ENCODE data around the gene MRPL44. TPM values are rescaled to one million over a fixed set of nuclear protein-coding genes. Genes with fewer than 3 reads are reported as not detected.
"Not testable (repeated sequence)": the region's sequence is repeated elsewhere in the genome, so short reads cannot be mapped to it uniquely, and the experiment has no call there.

Gene MRPL44
- total RNA-seq, 2 donors from 2014 or later = 28.6 to 35.5 TPM

DNA sequence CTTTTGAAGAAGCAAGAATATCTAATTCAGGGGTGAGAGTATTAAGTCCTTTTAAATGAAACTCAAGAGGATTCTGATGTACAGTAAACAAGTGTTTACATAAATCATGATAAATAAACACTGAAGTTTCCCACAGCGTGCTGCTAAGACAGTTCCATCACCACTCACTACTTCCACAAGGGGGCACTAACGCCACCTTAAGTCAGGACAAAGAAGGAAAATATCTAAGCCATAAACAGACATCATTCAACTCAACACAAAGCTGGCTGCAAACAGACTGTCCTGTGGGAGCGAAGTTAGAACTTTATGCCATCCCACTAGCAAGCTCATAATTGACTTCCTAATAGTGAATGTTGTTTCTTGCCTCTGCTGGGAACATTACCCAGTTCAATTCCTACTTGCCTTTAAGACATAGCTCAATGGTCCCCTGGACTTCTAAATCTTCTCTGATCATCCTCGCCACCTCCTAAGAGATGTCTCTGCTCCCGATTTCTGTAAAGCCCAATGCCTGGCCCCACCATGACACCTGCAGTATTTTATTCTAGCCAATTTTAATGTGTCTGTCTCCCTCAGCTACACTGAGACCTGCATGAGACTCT is 36.5 kb downstream of the MRPL44 start:
- intact Hi-C loops (cut with DNase I, micrococcal nuclease) = loop anchor here (5.0 to 10.0 kb wide), 2 partner anchors 289 to 291 kb away; no protein-coding TSS in a partner anchor
- peak; percentile 87 for ATAC-seq
- peak; percentile 50 to 78 for DNase-seq

DNA sequence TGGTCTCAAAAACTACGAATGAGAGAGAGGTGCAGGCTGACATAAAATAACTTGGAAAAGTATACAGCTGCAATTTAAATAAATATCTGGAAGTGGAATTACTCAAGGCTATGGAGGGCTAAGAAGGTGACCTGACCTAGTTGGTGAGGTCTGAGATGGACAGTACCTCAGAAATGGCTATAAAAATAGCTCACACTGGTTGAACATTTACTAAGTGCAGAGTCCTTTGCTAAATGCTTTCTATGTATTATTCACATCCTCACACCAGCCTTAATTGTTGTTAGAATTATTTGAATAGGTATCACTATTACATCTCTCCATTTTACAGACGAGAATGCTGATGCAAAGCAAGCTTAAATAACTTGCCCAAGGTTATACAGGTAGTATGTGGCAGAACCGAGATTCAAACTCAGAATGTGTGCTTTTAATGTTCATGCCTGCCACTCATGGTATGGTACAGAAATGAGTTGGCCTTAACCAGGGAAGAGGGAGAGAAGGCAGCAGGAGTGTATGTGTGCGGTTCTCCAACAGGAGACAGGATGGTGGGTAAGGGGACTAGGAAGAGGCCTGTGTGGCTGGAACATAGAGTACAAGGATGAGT is 37.4 kb downstream of the MRPL44 start:
- ATAC-seq (peak; percentile 63), DNase-seq (no peak)
- intact Hi-C loops (cut with DNase I, micrococcal nuclease) = loop anchor here (5.0 to 10.0 kb wide), 2 partner anchors 288 to 290 kb away; no protein-coding TSS in a partner anchor

DNA sequence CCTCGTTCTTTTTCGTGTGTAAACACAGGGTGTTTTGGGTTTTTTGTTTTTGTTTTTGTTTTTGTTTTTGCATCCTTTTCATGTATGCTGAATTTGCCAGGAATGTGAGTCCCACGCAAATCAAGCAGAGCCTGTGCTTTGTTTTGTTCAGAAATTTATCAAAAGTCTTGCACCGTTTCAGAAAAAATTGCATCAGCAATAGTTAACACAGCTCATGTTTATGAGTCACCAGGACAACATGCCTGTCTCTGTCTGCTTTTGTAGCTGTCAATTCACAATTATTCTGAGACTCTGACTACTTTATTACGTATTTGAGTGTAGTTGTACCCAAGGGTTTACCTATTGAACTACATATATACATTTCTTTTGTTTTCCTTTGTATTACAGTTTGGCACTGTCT is 38.3 kb downstream of the MRPL44 start:
- intact Hi-C loops (cut with DNase I, micrococcal nuclease) = loop anchor here in 1 of 2 donors (10.0 kb wide), 1 partner anchor 289 kb away; no protein-coding TSS in a partner anchor
- no peak for DNase-seq
- no peak for ATAC-seq

DNA sequence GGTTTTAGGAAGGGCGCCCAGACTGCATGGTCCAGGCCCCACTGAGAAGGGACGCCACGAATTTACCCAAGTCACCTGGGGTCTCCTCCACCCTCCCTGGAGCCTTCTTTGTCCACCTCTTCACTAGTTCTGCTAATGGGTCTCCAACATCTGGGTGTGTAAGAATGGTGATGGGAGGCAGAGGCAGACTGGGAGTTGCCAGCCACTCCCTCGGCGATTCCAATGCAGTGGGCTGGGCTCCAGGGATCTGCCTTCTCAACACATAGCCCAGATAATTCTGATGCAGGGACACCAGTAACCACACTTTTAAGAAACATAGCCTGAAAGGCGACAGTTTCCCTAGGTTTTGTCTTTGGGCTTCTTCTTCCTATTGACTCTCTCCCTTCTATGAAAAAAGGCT is 39.1 kb downstream of the MRPL44 start:
- intact Hi-C loops (cut with DNase I, micrococcal nuclease) = loop anchor here in 1 of 2 donors (10.0 kb wide), 1 partner anchor 288 kb away; no protein-coding TSS in a partner anchor
- no peak for DNase-seq
- ATAC-seq = peak; percentile 25

- ATAC-seq = no peak
- DNase-seq = no peak
- intact Hi-C loops (cut with DNase I, micrococcal nuclease) = loop anchor here in 1 of 2 donors (10.0 kb wide), 1 partner anchor 287 kb away; no protein-coding TSS in a partner anchor
These were observed 40.7 kb downstream of the MRPL44 start for GRCh38 chr2:223997938-223998337.

GRCh38 chr2:223998948-223999347 is 41.7 kb downstream of the MRPL44 start:
- intact Hi-C loops (cut with DNase I, micrococcal nuclease) = loop anchor here in 1 of 2 donors (10.0 kb wide), 1 partner anchor 286 kb away; no protein-coding TSS in a partner anchor
- DNase-seq (no peak), ATAC-seq (no peak)

GRCh38 chr2:223999862-224000261 is 42.6 kb downstream of the MRPL44 start:
- DNase-seq (no peak), ATAC-seq (no peak)
- intact Hi-C loops (cut with DNase I, micrococcal nuclease) = loop anchor here in 1 of 2 donors (10.0 kb wide), 1 partner anchor 285 kb away; no protein-coding TSS in a partner anchor

GRCh38 chr2:224000662-224001061 is 43.4 kb downstream of the MRPL44 start:
- intact Hi-C loops (cut with DNase I, micrococcal nuclease); ATAC-seq; DNase-seq: not testable (repeated sequence)

DNA sequence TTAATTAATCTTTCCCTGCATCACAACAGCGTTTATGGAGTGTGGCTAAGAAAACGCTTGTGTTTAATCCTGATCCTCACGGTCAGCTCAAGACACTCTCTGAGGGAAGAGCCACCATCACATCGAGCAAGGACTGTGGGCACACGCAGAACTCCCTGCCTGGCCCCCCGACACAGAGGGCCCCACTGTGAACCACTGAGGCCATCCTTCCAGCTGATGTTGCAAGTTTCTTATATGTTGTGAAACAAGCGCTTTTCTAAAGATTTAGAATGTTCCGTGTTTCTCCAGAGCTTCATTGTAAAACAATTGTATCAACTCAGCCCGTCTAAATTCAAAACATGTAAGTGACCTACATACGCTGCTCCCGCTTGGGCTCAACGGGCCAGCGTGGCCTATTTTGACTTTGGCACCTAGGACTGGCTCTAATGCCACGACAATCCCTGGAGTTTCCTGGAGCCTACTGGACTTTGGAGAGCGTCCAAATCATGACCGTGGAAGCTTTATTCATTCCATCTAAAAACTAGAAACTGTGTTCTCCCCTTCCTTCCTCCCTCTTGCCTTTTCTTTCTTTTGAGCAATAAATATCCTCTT is 46.9 kb downstream of the MRPL44 start:
- DNase-seq = no peak

DNA sequence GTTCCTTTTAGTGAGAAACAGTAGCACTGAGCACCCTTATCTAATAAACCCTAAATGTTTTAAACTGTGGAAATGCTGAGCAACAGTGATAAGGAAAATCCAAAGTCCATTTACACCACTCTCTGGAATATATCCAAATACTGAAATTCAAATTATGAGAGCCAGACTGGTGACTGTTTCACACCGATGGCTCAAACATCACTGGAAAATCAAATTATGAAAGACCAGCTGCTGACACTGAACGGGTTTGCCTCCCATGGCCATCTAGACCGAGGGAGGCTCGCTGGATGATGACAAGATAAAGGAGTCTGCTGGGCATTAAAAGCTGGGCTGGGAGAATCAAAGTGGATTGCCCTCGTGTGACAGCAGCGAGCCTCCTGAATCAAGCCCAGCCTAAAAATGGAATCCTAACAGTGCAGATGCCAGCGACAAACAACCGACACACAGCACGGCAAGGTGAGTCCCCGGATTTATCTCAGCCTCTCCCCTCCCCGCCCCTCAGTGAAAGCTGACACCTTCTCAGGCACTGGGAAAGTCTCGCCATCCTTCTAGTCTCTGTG is 51.5 kb downstream of the MRPL44 start:
- peak; percentile 38 to 46 for DNase-seq
- peak; percentile 92 for ATAC-seq
- intact Hi-C loops (cut with DNase I, micrococcal nuclease) = no loop called here

More for the DNA sequence above, 46.9 kb downstream of the MRPL44 start:
- intact Hi-C loops (cut with DNase I, micrococcal nuclease) = no loop called here
- no peak for ATAC-seq

DNA sequence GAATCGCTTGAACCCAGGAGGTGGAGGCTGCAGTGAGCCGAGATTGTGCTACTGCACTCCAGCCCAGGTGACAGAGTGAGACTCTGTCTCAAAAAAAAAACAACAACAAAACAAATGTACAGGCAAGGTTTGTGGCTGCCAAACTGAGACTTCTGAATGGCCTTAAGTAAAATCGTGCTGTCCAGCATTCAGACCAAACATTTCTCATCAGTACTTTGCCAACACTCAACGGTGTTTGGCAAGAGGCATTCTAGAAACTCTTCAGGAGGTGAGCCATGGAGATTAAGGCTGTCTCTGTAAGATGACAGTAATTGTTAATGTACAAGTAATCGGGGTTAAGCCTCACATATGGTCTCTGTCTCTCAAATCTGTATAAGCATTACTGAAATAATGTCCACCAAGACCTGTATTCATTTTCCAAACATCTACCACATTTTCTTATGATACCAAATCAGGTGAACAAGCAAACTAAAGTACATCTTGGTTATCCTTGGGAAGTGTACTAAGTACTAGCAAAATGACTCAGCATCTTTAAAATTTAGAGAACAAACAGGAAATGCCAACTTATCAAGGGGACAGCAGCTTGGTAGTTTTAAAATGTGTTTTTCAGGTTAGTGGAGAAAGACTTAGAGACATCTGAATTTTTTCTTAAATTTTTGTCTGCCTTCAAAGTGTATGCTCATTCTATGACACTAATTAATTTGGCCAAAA is 52.5 kb downstream of the MRPL44 start:
- ATAC-seq = peak; percentile 12
- intact Hi-C loops (cut with DNase I, micrococcal nuclease) = no loop called here
- no peak for DNase-seq

DNA sequence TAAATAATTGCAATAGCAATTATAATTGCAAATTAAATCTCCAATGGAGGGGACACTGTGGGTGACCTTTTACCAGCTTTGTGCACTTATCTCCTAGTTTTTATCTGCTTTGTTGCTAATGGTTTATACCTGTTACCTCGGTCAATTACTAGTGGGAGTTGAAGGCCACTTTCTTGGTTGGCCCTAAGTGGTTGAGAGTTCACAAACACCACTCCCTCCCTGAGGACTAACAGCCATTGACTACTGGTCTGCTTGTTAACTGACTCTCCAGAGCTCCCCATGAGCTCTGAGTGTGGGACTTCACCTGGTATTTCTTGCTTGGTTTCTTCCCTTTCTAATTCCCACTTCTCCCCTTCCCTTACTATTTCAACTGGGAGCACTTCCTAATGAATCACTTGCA is 54.6 kb downstream of the MRPL44 start:
- intact Hi-C loops (cut with DNase I, micrococcal nuclease) = no loop called here
- ATAC-seq = no peak
- no peak for DNase-seq

GRCh38 chr2:224014336-224014735 is 57.1 kb downstream of the MRPL44 start:
- ATAC-seq = no peak
- intact Hi-C loops (cut with DNase I, micrococcal nuclease) = no loop called here
- no peak for DNase-seq

- DNase-seq (no peak), ATAC-seq (peak; percentile 81)
- intact Hi-C loops (cut with DNase I, micrococcal nuclease) = no loop called here
These were observed 59.7 kb downstream of the MRPL44 start for GRCh38 chr2:224016963-224017362.

Other genes starting within 250 kb of the MRPL44 start
- gene AP1S3, start 119.9 kb upstream of the MRPL44 start, total RNA-seq = 10 to 100 TPM in 1 of 2 donors, 1 to 10 TPM in 1; 7.0 to 13.5 TPM
- gene WDFY1, start 12.1 kb upstream of the MRPL44 start, total RNA-seq = 10 to 100 TPM; 67.7 to 73.4 TPM
- gene SERPINE2, start 81.8 kb downstream of the MRPL44 start, total RNA-seq = 10 to 100 TPM in 1 of 2 donors, 1 to 10 TPM in 1; 8.8 to 24.8 TPM

Measured in left colon (tissue), 2 donors.